KOPT-K1 (cell line): ENCODE data around the gene NPM1.
"Not testable (repeated sequence)": the region's sequence is repeated elsewhere in the genome, so short reads cannot be mapped to it uniquely, and the experiment has no call there.

ENCODE experiments used
- H3K27ac ChIP-seq: fragments of 200-600 bp; sonication (generic); 2 replicates; pipeline ENCODE4 v1.5.1; 2016; ENCODE audit warnings: antibody characterized with exemption, mild to moderate bottlenecking, low read depth, low read length; ENCODE audit not compliant: poor library complexity, severe bottlenecking
- H3K36me3 ChIP-seq: fragments of 200-600 bp; sonication (generic); 2 replicates; pipeline ENCODE4 v1.5.1; 2017; ENCODE audit warnings: antibody characterized with exemption, mild to moderate bottlenecking, low read length, moderate library complexity; ENCODE audit not compliant: insufficient read depth
- H3K9me3 ChIP-seq: fragments of 200-600 bp; sonication (generic); 2 replicates; pipeline ENCODE4 v1.5.1; 2017; ENCODE audit warnings: antibody characterized with exemption, low read length, mild to moderate bottlenecking; ENCODE audit not compliant: insufficient read depth, poor library complexity, severe bottlenecking

Gene NPM1

DNA sequence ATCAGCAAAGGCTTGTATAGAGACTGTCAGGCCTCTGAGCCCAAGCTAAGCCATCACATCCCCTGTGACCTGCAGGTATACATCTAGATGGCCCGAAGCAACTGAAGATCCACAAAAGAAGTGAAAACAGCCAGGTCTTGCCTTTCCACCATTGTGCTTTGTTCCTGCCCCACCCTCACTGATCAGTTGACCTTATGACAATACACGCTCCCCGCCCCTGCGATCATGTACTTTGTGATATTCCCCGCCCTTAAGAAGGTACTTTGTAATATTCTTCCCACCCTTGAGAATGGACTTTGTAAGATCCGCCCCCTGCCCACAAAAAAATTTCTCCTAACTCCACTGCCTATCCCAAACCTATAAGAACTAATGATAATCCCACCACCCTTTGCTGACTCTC is 18.6 kb upstream of the NPM1 start:
- no peak overlapping the region for H3K27ac ChIP-seq
- no peaks in the 10 kb centered on the region for H3K9me3 ChIP-seq
- no peaks in the 10 kb centered on the region for H3K36me3 ChIP-seq

DNA sequence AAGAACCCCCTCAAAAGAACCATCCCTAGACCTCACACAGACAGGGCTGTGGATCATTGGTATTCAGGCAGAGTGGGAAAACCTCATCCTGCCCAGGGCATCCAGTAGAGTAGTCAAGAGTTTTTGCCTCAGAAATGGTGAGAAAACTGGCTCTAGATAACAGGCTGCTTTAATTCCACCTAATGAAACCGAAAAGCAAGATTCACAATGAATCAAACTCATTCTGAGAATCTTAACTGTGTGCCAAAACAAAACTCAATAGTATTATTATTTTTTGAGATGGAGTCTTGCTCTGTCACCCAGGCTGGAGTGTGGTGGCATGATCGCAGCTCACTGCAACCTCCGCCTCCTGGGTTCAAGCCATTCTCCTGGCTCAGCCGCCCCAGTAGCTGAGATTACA is 17.8 kb upstream of the NPM1 start:
- no peaks in the 10 kb centered on the region for H3K9me3 ChIP-seq
- H3K36me3 ChIP-seq = no peaks in the 10 kb centered on the region
- H3K27ac ChIP-seq = no peak overlapping the region

DNA sequence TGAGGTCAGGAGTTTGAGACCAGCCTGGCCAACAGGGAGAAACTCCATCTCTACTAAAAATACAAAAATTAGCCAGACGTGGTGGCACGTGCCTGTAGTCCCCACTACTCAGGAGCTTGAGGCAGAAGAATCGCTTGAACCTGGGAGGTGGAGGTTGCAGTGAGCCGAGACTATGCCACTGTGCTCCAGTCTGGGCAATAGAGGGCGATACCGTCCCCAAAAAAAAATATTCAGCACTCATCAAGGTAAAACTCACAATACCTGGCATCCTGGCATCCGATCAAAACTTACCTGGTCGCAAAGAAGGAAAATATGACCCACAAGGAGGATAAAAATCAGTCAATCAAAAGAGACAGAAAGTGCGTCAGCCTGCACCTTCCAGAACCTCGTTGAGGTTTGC is 16.8 kb upstream of the NPM1 start:
- not testable (repeated sequence) for H3K36me3 ChIP-seq, H3K9me3 ChIP-seq, H3K27ac ChIP-seq

DNA sequence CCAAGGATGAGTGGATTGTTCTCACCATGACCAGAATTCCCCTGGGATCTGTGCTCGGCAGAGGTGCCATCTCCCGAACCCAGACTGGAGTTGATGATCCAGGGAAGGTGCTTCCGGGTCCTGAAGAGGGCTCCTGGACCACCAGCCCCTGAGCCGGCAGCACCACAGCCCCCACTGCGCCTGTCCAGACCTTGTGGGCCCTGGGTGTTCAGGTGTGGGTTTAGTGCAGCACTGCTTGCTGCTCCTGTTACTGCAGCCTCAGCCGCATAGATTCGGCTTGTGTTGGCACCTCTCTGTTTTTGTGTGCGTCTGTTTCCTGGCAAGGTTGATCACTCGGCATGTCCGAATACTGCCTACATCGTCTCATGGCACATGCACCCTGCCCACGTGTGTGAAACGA is 16.3 kb upstream of the NPM1 start:
- Histone ChIP-seq H3K9me3 (no peaks in the 10 kb centered on the region), H3K27ac (no peak overlapping the region)

DNA sequence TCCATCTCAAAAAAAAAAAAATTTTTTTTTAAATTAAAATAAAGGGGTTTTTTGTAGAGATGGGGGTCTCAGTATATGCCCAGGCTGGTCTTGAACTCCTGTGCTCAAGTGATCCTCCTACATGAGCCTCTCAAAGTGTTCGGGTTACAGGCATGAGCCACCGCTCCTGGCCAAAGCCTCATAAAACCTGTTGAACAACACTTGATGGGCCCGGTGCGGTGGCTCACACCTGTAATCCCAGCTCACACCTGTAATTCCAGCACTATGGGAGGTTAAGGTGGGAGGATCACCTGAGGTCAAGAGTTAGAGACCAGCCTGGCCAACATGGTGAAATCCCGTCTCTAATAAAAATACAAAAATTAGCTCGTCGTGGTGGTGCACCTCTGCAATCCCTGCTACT is 7.7 kb upstream of the NPM1 start:
- no peaks in the 10 kb centered on the region for H3K9me3 ChIP-seq
- H3K27ac ChIP-seq = no peak overlapping the region
- H3K36me3 ChIP-seq = no peaks in the 10 kb centered on the region

More for the DNA sequence above, 16.3 kb upstream of the NPM1 start:
- no peaks in the 10 kb centered on the region for H3K36me3 ChIP-seq

- H3K9me3 ChIP-seq, H3K27ac ChIP-seq: not testable (repeated sequence)
- peaks cover 11% of the 10 kb centered on the region for H3K36me3 ChIP-seq
Observed at GRCh38 chr5:171384416-171384815, 3.2 kb upstream of the NPM1 start.

DNA sequence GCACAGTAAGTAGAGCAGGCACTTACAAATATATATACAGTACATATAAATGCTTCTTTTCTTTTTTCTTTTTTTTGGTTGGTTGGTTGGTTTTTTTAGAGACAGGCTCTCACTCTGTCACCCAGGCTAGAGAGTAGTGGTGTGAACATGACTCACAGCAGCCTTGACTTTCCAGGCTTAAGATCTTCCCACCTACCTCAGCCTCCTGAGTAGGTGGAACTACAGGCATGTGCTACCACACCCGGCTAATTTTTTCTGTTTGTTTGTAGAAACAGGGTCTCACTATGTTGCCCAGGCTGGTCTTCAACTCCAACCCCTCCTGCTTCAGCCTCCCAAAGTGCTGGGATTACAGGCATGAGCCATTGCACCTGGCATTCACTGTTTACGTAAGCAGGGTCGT is 2.6 kb upstream of the NPM1 start:
- not testable (repeated sequence) for H3K27ac ChIP-seq, H3K9me3 ChIP-seq

GRCh38 chr5:171386006-171386671 is 1.5 kb upstream of the NPM1 start:
- Histone ChIP-seq H3K9me3 (no peaks in the 10 kb centered on the region), H3K36me3 (peaks cover 28% of the 10 kb centered on the region), H3K27ac (no peak overlapping the region)

More for the DNA sequence above, 2.6 kb upstream of the NPM1 start:
- peaks cover 17% of the 10 kb centered on the region for H3K36me3 ChIP-seq

DNA sequence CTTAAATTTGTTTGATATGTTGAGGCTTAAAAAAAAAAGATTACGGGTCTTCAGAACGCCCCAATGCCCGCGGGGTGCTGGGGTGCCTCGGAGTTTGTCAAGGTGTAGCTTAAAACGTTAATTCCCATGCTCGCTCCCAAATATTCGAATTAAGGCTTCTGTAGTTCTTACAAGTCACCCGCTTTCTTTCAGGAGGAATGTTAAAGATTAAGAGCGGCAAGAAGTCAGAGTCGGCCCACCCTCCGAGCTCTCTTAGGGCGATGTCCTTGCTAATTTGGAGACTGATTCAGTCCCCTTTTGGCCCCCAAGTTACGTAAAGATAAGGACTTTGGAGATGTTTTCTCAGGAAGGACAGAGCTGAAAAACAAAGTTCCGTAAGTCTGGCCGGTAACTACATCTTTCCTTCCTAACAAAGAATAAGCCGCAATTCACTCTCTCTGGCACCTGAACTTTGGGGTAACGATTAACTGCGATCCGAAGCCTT is 746 bp upstream of the NPM1 start:
- Histone ChIP-seq H3K9me3 (no peaks in the 10 kb centered on the region), H3K36me3 (peaks cover 36% of the 10 kb centered on the region), H3K27ac (peak overlapping the region; percentile 93)

- Histone ChIP-seq H3K27ac (peak overlapping the region; percentile 85), H3K36me3 (peaks cover 49% of the 10 kb centered on the region)
Observed at GRCh38 chr5:171387970-171388815, 544 bp downstream of the NPM1 start.

DNA sequence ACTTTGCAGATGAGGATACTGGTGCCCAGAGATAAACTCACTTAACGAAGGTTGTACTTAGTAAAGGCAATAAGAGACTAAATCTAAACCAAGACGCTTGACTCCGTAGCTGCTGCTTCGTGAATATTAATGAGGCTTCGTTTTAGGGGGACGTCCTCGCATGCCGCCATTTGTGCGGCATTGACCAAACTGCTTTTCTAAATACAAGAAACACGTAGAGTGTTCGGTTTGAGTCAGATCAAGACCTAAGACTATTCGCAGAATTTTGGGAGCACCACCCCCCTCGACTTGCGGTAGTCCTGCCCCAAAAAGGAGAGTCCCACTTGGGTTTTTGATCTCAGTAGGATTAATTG is 1.1 kb downstream of the NPM1 start:
- Histone ChIP-seq H3K27ac (peak overlapping the region; percentile 85), H3K36me3 (peaks cover 55% of the 10 kb centered on the region), H3K9me3 (no peaks in the 10 kb centered on the region)

More at GRCh38 chr5:171387970-171388815, 544 bp downstream of the NPM1 start:
- no peaks in the 10 kb centered on the region for H3K9me3 ChIP-seq

GRCh38 chr5:171390883-171391677 is 3.4 kb downstream of the NPM1 start:
- H3K36me3 ChIP-seq = peaks cover 78% of the 10 kb centered on the region
- H3K27ac ChIP-seq = no peak overlapping the region
- H3K9me3 ChIP-seq = no peaks in the 10 kb centered on the region

DNA sequence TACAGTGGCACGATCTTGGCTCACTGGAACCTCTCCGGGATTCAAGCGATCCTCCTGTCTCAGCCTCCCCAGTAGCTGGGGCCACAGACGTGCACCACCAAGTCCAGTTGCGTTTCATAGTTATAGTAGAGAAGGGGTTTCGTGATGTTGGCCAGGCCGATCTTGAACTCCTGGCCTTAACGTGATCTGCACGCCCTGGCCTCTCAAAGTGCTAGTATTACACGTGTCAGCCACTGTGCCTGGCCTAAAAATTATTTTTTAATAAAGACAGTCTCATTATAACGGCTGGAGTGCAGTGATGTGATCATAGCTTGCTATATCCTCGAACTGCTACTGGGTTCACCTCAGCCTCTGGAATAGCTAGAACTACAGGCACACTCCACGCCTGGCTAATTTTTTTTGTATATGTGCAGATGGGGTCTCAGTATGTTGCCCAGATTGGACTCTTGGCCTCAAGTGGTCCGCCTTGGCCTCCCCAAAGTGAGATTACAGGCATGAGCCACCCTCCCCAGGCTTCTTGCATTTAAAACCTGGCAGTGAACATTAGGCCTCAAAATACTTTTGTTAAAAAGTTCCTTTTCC is 4.4 kb downstream of the NPM1 start:
- Histone ChIP-seq H3K36me3 (peaks cover 88% of the 10 kb centered on the region), H3K27ac (no peak overlapping the region), H3K9me3 (no peaks in the 10 kb centered on the region)

DNA sequence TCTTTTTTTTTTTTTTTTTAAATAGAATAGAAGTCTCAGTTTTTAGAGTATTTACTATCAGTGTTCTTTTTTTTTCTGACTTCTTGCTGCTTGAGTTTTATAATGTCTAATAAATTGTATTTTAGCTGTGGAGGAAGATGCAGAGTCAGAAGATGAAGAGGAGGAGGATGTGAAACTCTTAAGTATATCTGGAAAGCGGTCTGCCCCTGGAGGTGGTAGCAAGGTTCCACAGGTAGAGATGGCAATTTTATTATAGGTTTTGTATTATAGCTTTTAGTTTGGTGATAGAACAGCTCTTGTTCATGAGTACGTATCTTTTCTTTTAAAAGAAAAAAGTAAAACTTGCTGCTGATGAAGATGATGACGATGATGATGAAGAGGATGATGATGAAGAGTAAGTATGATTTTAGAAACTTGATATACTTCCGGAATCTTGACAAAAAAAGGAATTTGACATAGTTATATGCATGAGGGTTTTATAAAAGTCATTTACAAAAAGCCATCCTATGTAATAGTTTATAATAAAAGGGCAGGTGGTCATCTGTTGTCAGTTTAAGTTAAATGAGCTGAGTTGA is 5.0 kb downstream of the NPM1 start:
- Histone ChIP-seq H3K9me3 (no peaks in the 10 kb centered on the region), H3K27ac (no peak overlapping the region), H3K36me3 (peaks cover 93% of the 10 kb centered on the region)
